ENCODE measurements around the gene GTF3C5. TPM values are rescaled to one million over a fixed set of nuclear protein-coding genes. Genes with fewer than 3 reads are reported as not detected.
"Not testable (repeated sequence)": the region's sequence is repeated elsewhere in the genome, so short reads cannot be mapped to it uniquely, and the experiment has no call there.

GTF3C5 gene
- total RNA-seq, 1 experiment from 2014 or later, result 79.6 TPM

DNA sequence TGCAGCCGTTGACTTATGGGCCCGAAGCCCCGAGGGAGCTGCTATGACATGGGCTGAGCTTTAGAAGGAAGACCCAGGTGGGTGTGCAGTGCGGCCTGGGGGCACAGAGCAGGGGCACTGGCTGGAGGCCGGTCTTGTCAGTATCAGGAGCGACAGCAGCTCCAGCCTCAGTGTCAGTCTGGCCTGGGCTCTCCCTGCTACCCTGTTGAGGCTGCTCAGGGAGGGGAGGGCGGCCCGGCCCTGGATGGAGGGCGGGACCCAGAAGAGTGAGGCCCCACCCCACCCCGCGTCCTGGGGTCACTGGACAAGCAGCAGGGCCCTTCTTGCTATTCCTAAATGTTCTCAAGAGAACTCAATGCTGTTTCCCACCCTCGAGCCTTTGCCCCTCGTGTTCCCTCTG is 34.3 kb upstream of the GTF3C5 start:
- no peaks in the 10 kb centered on the region for H3K79me2 ChIP-seq (ENCODE audit: low read depth)
- H3K27me3 ChIP-seq (ENCODE audit: insufficient read depth, low read depth), result peaks cover 94% of the 10 kb centered on the region
- H3K36me3 ChIP-seq (ENCODE audit: low read depth), result no peaks in the 10 kb centered on the region
- ChIA-PET POLR2A (ENCODE audit: unreplicated experiment) (no interaction called here), CTCF (no interaction called here)
- no peaks in the 10 kb centered on the region for H3K9me2 ChIP-seq (ENCODE audit: insufficient read depth)
- intact Hi-C loops (cut with micrococcal nuclease; ENCODE audit: unreplicated experiment), result no loop called here
- no peaks in the 10 kb centered on the region for H3K4me1 ChIP-seq (replicated peaks; ENCODE audit: insufficient read depth)
- H3F3A ChIP-seq (ENCODE audit: insufficient read depth, low read depth), result no peaks in the 10 kb centered on the region
- no peak for DNase-seq
- BruUV-seq (replicated peaks), result no TSS peak
- H3K4me3 ChIP-seq, result no peak overlapping the region
- H4K20me1 ChIP-seq (ENCODE audit: insufficient read depth), result no peaks in the 10 kb centered on the region
- H3K9me3 ChIP-seq (ENCODE audit: insufficient read depth, low read depth), result no peaks in the 10 kb centered on the region
- no peak overlapping the region for H2AFZ ChIP-seq
- H3K4me2 ChIP-seq, result no peak overlapping the region
- TF ChIP-seq EZH2 (IDR thresholded peaks at IDR 0.05; ENCODE audit: low read depth), result no peak
- no peak for TF ChIP-seq CTCF (conservative IDR thresholded peaks at IDR 0.05)
- H3K27ac ChIP-seq, result no peak overlapping the region

DNA sequence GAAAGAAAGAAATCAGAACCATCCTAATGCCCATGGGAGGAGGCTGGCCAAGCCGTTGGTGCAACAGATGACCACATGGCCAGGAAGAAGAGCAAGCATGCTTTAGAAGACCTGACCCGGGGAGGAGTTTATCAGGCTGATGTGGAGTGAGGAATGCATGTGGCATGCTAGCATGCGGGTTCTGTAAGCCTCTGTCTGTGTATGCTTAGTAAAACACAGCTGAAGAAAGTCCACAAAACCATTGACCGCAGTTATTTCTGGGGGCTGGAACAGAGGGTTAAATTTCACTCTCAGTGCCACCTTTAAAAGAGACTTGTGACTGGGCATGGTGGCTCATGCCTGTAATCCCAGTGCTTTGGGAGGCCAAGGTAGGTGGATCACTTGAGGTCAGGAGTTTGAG is 33.2 kb upstream of the GTF3C5 start:
- no peak overlapping the region for H3K4me3 ChIP-seq
- no peaks in the 10 kb centered on the region for H4K20me1 ChIP-seq (ENCODE audit: insufficient read depth)
- CTCF ChIA-PET, result interaction anchor here (0.6 kb wide), 1 partner anchor 332 kb away, joined by 3 read pairs; no protein-coding TSS in a partner anchor
- BruUV-seq (replicated peaks), result no TSS peak
- H3K79me2 ChIP-seq (ENCODE audit: low read depth), result no peaks in the 10 kb centered on the region
- no peak for DNase-seq
- no peak overlapping the region for H3K27ac ChIP-seq
- intact Hi-C loops (cut with micrococcal nuclease; ENCODE audit: unreplicated experiment), result no loop called here
- peaks cover 94% of the 10 kb centered on the region for H3K27me3 ChIP-seq (ENCODE audit: insufficient read depth, low read depth)
- TF ChIP-seq CTCF (conservative IDR thresholded peaks at IDR 0.05) (no peak), EZH2 (IDR thresholded peaks at IDR 0.05; ENCODE audit: low read depth) (no peak)
- no peak overlapping the region for H2AFZ ChIP-seq
- H3F3A ChIP-seq (ENCODE audit: insufficient read depth, low read depth), result no peaks in the 10 kb centered on the region
- no peak overlapping the region for H3K4me2 ChIP-seq
- H3K9me3 ChIP-seq (ENCODE audit: insufficient read depth, low read depth), result no peaks in the 10 kb centered on the region
- no peaks in the 10 kb centered on the region for H3K36me3 ChIP-seq (ENCODE audit: low read depth)
- no peaks in the 10 kb centered on the region for H3K4me1 ChIP-seq (replicated peaks; ENCODE audit: insufficient read depth)
- POLR2A ChIA-PET (ENCODE audit: unreplicated experiment), result no interaction called here
- no peaks in the 10 kb centered on the region for H3K9me2 ChIP-seq (ENCODE audit: insufficient read depth)

GRCh38 chr9:132998221-132998620 is 32.6 kb upstream of the GTF3C5 start:
- H3K79me2 ChIP-seq (ENCODE audit: low read depth); H3K4me1 ChIP-seq (replicated peaks; ENCODE audit: insufficient read depth); H4K20me1 ChIP-seq (ENCODE audit: insufficient read depth); H3K9me2 ChIP-seq (ENCODE audit: insufficient read depth); H3F3A ChIP-seq (ENCODE audit: insufficient read depth, low read depth); DNase-seq; H3K36me3 ChIP-seq (ENCODE audit: low read depth); intact Hi-C loops (cut with micrococcal nuclease; ENCODE audit: unreplicated experiment); H3K9me3 ChIP-seq (ENCODE audit: insufficient read depth, low read depth); H3K27ac ChIP-seq; H3K4me3 ChIP-seq; H2AFZ ChIP-seq; BruUV-seq (replicated peaks); H3K4me2 ChIP-seq; POLR2A ChIA-PET (ENCODE audit: unreplicated experiment): not testable (repeated sequence)
- CTCF ChIA-PET, result interaction anchor here (0.6 kb wide), 1 partner anchor 331 kb away, joined by 3 read pairs; no protein-coding TSS in a partner anchor
- peaks cover 94% of the 10 kb centered on the region for H3K27me3 ChIP-seq (ENCODE audit: insufficient read depth, low read depth)

All from PC-9 (cell line).